B cell (primary cell): ENCODE measurements around the gene PPAN. TPM values are rescaled to one million over a fixed set of nuclear protein-coding genes. Genes with fewer than 3 reads are reported as not detected.

Experiments
- ATAC-seq: fragments of 200-7000 bp; cut with Tn5 transposase; one replicate; pipeline ENCODE4 v1.10.0; 2021; ENCODE audit warnings: low read depth, mild to moderate bottlenecking, moderate number of reproducible peaks, moderate library complexity
- CTCF ChIA-PET: fragments of 350-600 bp; sonication (Branson Sonifier 250); formaldehyde crosslinking; loops from one replicate; lab custom pipeline; 2021; ENCODE audit warnings: antibody characterized with exemption, inconsistent platforms; lab: Charles Lee
- POLR2A ChIA-PET: fragments of 350-600 bp; sonication (Branson Sonifier 250); formaldehyde crosslinking; loops from one replicate; lab custom pipeline; 2021; ENCODE audit warnings: antibody characterized with exemption; lab: Charles Lee
- DNase-seq: peaks from one replicate; pipeline ENCODE4 v3.0.0; 2013
- H2AFZ ChIP-seq: 2 replicates; pipeline ENCODE4 v1.6.1; 2012; ENCODE audit warnings: mild to moderate bottlenecking, low read depth, low read length; ENCODE audit not compliant: insufficient read depth, poor library complexity, severe bottlenecking
- H3K27ac ChIP-seq, 2 donors: 1 replicate in 1 of 2; 2 replicates in 1 of 2; pipeline ENCODE4 v1.5.1; 2012 to 2013; ENCODE audit warnings: low read length in 2 of 2, mild to moderate bottlenecking in 2 of 2, moderate library complexity in 1 of 2
- H3K27me3 ChIP-seq, 4 experiments: fragments of 200-600 bp in 1 of 4; sonication (generic) in 1 of 4; replicated peaks in 1 of 4; 1 replicate in 2 of 4; 2 replicates in 2 of 4; pipeline versions ENCODE4 v1.6.1 to v1.7.0; 2013 to 2016; ENCODE audit warnings: low read length in 3 of 4, mild to moderate bottlenecking in 2 of 4, mixed read lengths in 1 of 4, moderate library complexity in 1 of 4; ENCODE audit not compliant: insufficient read depth in 4 of 4, control insufficient read depth in 3 of 4; ENCODE audit errors: control extremely low read depth in 1 of 4
- H3K36me3 ChIP-seq, 2 experiments: replicated peaks in 1 of 2; 1 replicate in 1 of 2; 2 replicates in 1 of 2; pipeline versions ENCODE4 v1.6.1 to v1.7.1; 2013; ENCODE audit warnings: low read length in 1 of 2; ENCODE audit not compliant: insufficient read depth in 2 of 2, control insufficient read depth in 1 of 2; ENCODE audit errors: control extremely low read depth in 1 of 2, extremely low read depth in 1 of 2
- H3K4me1 ChIP-seq, 2 donors: fragments of 200-600 bp in 1 of 2; sonication (generic) in 1 of 2; 1 replicate in 1 of 2; 2 replicates in 1 of 2; pipeline versions ENCODE4 v1.5.1 to v1.6.1; 2013 to 2017; ENCODE audit warnings: low read length in 2 of 2; ENCODE audit not compliant: control insufficient read depth in 2 of 2, insufficient read depth in 2 of 2
- H3K4me2 ChIP-seq: replicated peaks from 2 replicates; pipeline ENCODE3; 2012; ENCODE audit warnings: mild to moderate bottlenecking, low read depth, low read length; ENCODE audit not compliant: poor library complexity, severe bottlenecking
- H3K4me3 ChIP-seq, 5 experiments: fragments of 200-600 bp in 1 of 5; sonication (generic) in 1 of 5; 1 replicate in 3 of 5; 2 replicates in 2 of 5; pipeline versions ENCODE4 v1.5.1 to v1.7.0; 2011 to 2016; ENCODE audit warnings: low read length in 4 of 5, mild to moderate bottlenecking in 4 of 5, low read depth in 2 of 5, control low read depth in 1 of 5, moderate library complexity in 1 of 5; ENCODE audit not compliant: insufficient read depth in 1 of 5; ENCODE audit errors: control extremely low read depth in 1 of 5, extremely low read depth in 1 of 5
- H3K79me2 ChIP-seq: fragments of 200-600 bp; sonication (generic); one replicate; pipeline ENCODE4 v1.6.0; 2016; ENCODE audit warnings: low read length; ENCODE audit not compliant: control insufficient read depth, insufficient read depth
- H3K9ac ChIP-seq: fragments of 200-600 bp; sonication (generic); 2 replicates; pipeline ENCODE4 v1.6.1; 2017; ENCODE audit warnings: mild to moderate bottlenecking, low read length, moderate library complexity
- H3K9me3 ChIP-seq, 3 donors: one replicate each; pipeline versions ENCODE4 v1.6.1 to v1.7.1; 2013; ENCODE audit warnings: low read length in 2 of 3; ENCODE audit not compliant: control insufficient read depth in 2 of 3, insufficient read depth in 1 of 3; ENCODE audit errors: control extremely low read depth in 1 of 3
- H4K20me1 ChIP-seq: 2 replicates; pipeline ENCODE4 v1.6.0; 2012; ENCODE audit warnings: mild to moderate bottlenecking, low read length; ENCODE audit not compliant: insufficient read depth, control insufficient read depth, poor library complexity, severe bottlenecking
- H3K27ac Mint-ChIP-seq: one replicate; pipeline ENCODE4 v1.8.0; 2021; ENCODE audit warnings: mixed read lengths
- H3K27me3 Mint-ChIP-seq: one replicate; pipeline ENCODE4 v1.8.0; 2021; ENCODE audit warnings: mixed read lengths
- H3K4me1 Mint-ChIP-seq: one replicate; pipeline ENCODE4 v1.8.0; 2021; ENCODE audit warnings: mixed read lengths
- H3K4me3 Mint-ChIP-seq: one replicate; pipeline ENCODE4 v1.8.0; 2021; ENCODE audit warnings: mixed read lengths
- H3K9me3 Mint-ChIP-seq: one replicate; pipeline ENCODE4 v1.8.0; 2022; ENCODE audit warnings: mixed read lengths; ENCODE audit not compliant: insufficient read depth
- CTCF ChIP-seq: fragments of 200-600 bp; IDR thresholded peaks from one replicate; pipeline ENCODE4 v1.8.0; 2022; ENCODE audit warnings: antibody characterized with exemption, mild to moderate bottlenecking
- EZH2 ChIP-seq: IDR thresholded peaks from 2 replicates; pipeline ENCODE4 v1.6.1; 2012; ENCODE audit warnings: borderline replicate concordance, low read depth, mild to moderate bottlenecking, moderate library complexity, low read length; ENCODE audit not compliant: insufficient read depth, poor library complexity, severe bottlenecking
- WGBS: methylation state at CpG from one replicate; pipeline ENCODE4 v1.1.5; 2013; ENCODE audit warnings: missing lambda C conversion rate; ENCODE audit not compliant: insufficient coverage; 5-methylcytosine and 5-hydroxymethylcytosine counted together
- intact Hi-C: fragments of 100-400 bp; cut with micrococcal nuclease; formaldehyde crosslinking; loops from one replicate; pipeline ENCODE4 v1.10.0; 2022
- polyA plus RNA-seq: library from polyadenylated mRNA; depleted of rRNA; stranded (reverse); fragments of >200 nt; gene quantifications from 2 replicates; pipeline ENCODE4 v1.2.3, GENCODE V29; 2012
- total RNA-seq, 2 donors: library from RNA; stranded (reverse); fragments of 120-200 nt in 1 of 2; gene quantifications; 1 replicate in 1 of 2; 2 replicates in 1 of 2; pipeline versions ENCODE4 v1.2.3 to v1.2.4, GENCODE V29; 2013 to 2022

Gene PPAN
- total and polyA plus RNA-seq, 2 donors (not counting 1 experiment from before 2014, with no cell fraction given), result 42.2 to 88.0 TPM

- DNase-seq (no peak), ATAC-seq (no peak)
- H3K27me3 Mint-ChIP-seq, result no peaks in the 10 kb centered on the region
- ChIA-PET POLR2A (interaction anchor here (0.6 kb wide), 1 partner anchor 17 kb away, joined by 6 read pairs; no protein-coding TSS in a partner anchor), CTCF (interaction anchor here (0.7 kb wide), 1 partner anchor 15 kb away, joined by 3 read pairs; no protein-coding TSS in a partner anchor)
- peaks cover 1 to 81% of the 10 kb centered on the region in 2 experiments for H3K36me3 ChIP-seq
- H4K20me1 ChIP-seq, result no peaks in the 10 kb centered on the region
- H3K9me3 ChIP-seq, result no peaks in the 10 kb centered on the region
- TF ChIP-seq CTCF, result no peak
- TF ChIP-seq EZH2, result no peak
- WGBS, result 97% methylated on average over 10 of the region's 10 CpGs
- no peak overlapping the region for H3K27ac ChIP-seq
- no peaks in the 10 kb centered on the region for H3K4me1 Mint-ChIP-seq
- H3K9me3 Mint-ChIP-seq, result no peaks in the 10 kb centered on the region
- H3K4me3 ChIP-seq, result no peak overlapping the region
- H3K4me3 Mint-ChIP-seq, result no peak overlapping the region
- H3K4me1 ChIP-seq, result no peaks in the 10 kb centered on the region
- H3K9ac ChIP-seq, result no peak overlapping the region
- no peaks in the 10 kb centered on the region for H3K27me3 ChIP-seq
- H3K4me2 ChIP-seq, result no peak overlapping the region
- H3K79me2 ChIP-seq, result no peaks in the 10 kb centered on the region
- no peak overlapping the region for H2AFZ ChIP-seq
- no peak overlapping the region for H3K27ac Mint-ChIP-seq
- intact Hi-C loops, result no loop called here
These were observed 38.2 kb downstream of the PPAN start for GRCh38 chr19:10144361-10144760.

- POLR2A ChIA-PET, result no interaction called here
- CTCF ChIA-PET, result no interaction called here
- no peaks in the 10 kb centered on the region for H3K9me3 Mint-ChIP-seq
These were observed 38.9 kb downstream of the PPAN start for GRCh38 chr19:10145031-10145430.

More at GRCh38 chr19:10145031-10145430, 38.9 kb downstream of the PPAN start:
- Mint-ChIP-seq H3K27ac (no peak overlapping the region), H3K27me3 (no peaks in the 10 kb centered on the region), H3K4me3 (no peak overlapping the region), H3K4me1 (no peaks in the 10 kb centered on the region)
- DNase-seq (no peak), ATAC-seq (no peak)
- Histone ChIP-seq H3K27me3 (no peaks in the 10 kb centered on the region), H2AFZ (no peak overlapping the region), H3K4me1 (no peaks in the 10 kb centered on the region), H4K20me1 (no peaks in the 10 kb centered on the region), H3K4me2 (no peak overlapping the region), H3K9me3 (no peaks in the 10 kb centered on the region), H3K4me3 (no peak overlapping the region), H3K27ac (no peak overlapping the region), H3K36me3 (peaks cover 1 to 81% of the 10 kb centered on the region in 2 experiments), H3K9ac (no peak overlapping the region), H3K79me2 (no peaks in the 10 kb centered on the region)
- 98% methylated on average over 7 of the region's 10 CpGs for WGBS
- TF ChIP-seq CTCF, result no peak
- no peak for TF ChIP-seq EZH2
- intact Hi-C loops, result no loop called here
